Fibroblast of lung (primary cell): ENCODE data around the gene SLC4A9. TPM values are rescaled to one million over a fixed set of nuclear protein-coding genes. Genes with fewer than 3 reads are reported as not detected.

ENCODE experiments used
- DNase-seq, 2 donors: peaks; one replicate each; pipeline versions ENCODE4 v3.0.0 to v3.0.0-alpha.2; 2010; ENCODE audit warnings: low read depth in 2 of 2
- H2AFZ ChIP-seq: 2 replicates; pipeline ENCODE4 v1.5.1; 2012; ENCODE audit warnings: low read length, control low read depth, inconsistent platforms
- H3K27ac ChIP-seq: 2 replicates; pipeline ENCODE4 v1.5.1; 2011; ENCODE audit warnings: low read length, control low read depth; ENCODE audit not compliant: insufficient read depth
- H3K27me3 ChIP-seq: 2 replicates; pipeline ENCODE4 v1.5.1; 2011; ENCODE audit warnings: mild to moderate bottlenecking, low read length; ENCODE audit not compliant: control insufficient read depth, insufficient read depth
- H3K36me3 ChIP-seq: 2 replicates; pipeline ENCODE4 v1.5.1; 2011; ENCODE audit warnings: low read length; ENCODE audit not compliant: control insufficient read depth, insufficient read depth
- H3K4me1 ChIP-seq: 2 replicates; pipeline ENCODE4 v1.5.1; 2011; ENCODE audit warnings: low read length; ENCODE audit not compliant: control insufficient read depth, insufficient read depth; ENCODE audit errors: extremely low read depth
- H3K4me2 ChIP-seq: 2 replicates; pipeline ENCODE4 v1.5.1; 2011; ENCODE audit warnings: low read length, control low read depth; ENCODE audit not compliant: insufficient read depth; ENCODE audit errors: extremely low read depth
- H3K4me3 ChIP-seq, 4 experiments: fragments of 200-600 bp in 1 of 4; sonication (generic) in 1 of 4; replicated peaks in 1 of 4; 2 replicates each; pipeline ENCODE4 v1.5.1; 2011 to 2016; ENCODE audit warnings: low read length in 4 of 4, low read depth in 3 of 4, mild to moderate bottlenecking in 3 of 4, control low read depth in 2 of 4, inconsistent platforms in 1 of 4, mixed read lengths in 1 of 4; ENCODE audit not compliant: insufficient read depth in 1 of 4; ENCODE audit errors: control extremely low read depth in 1 of 4
- H3K79me2 ChIP-seq: 2 replicates; pipeline ENCODE4 v1.5.1; 2012; ENCODE audit warnings: mild to moderate bottlenecking, low read length, inconsistent platforms; ENCODE audit not compliant: control insufficient read depth, insufficient read depth
- H3K9ac ChIP-seq: 2 replicates; pipeline ENCODE4 v1.5.1; 2011; ENCODE audit warnings: mild to moderate bottlenecking, low read length, control low read depth; ENCODE audit not compliant: insufficient read depth
- H3K9me3 ChIP-seq: 2 replicates; pipeline ENCODE4 v1.5.1; 2012; ENCODE audit warnings: low read depth, low read length; ENCODE audit not compliant: control insufficient read depth, insufficient read depth
- H4K20me1 ChIP-seq: 2 replicates; pipeline ENCODE4 v1.5.1; 2011; ENCODE audit warnings: low read length; ENCODE audit not compliant: control insufficient read depth, insufficient read depth; ENCODE audit errors: extremely low read depth
- CTCF ChIP-seq, 2 donors: IDR thresholded peaks in 1 of 2; conservative IDR thresholded peaks in 1 of 2; 1 replicate in 1 of 2; 2 replicates in 1 of 2; pipeline ENCODE4 v1.5.1; 2011 to 2012; ENCODE audit warnings: low read length in 2 of 2, control low read depth in 1 of 2, inconsistent platforms in 1 of 2, low read depth in 1 of 2, mild to moderate bottlenecking in 1 of 2
- EZH2 ChIP-seq: IDR thresholded peaks from 2 replicates; pipeline ENCODE4 v1.5.1; 2012; ENCODE audit warnings: low read length, control low read depth, mild to moderate bottlenecking; ENCODE audit errors: missing control alignments
- polyA plus RNA-seq, 2 donors: library from polyadenylated mRNA; depleted of rRNA in 1 of 2; stranded (reverse) in 1 of 2; unstranded in 1 of 2; fragments of >200 nt; gene quantifications; 2 replicates each; pipeline ENCODE4 v1.2.1, GENCODE V29; 2011 to 2012; ENCODE audit warnings: missing spikeins in 1 of 2
- total RNA-seq: library from RNA; depleted of rRNA; stranded (reverse); fragments of >200 nt; gene quantifications from 2 replicates; pipeline ENCODE4 v1.2.1, GENCODE V29; 2014

The SLC4A9 gene
- total and polyA plus RNA-seq, 2 donors (not counting 1 experiment from before 2014, with no cell fraction given), result not detected

GRCh38 chr5:140322751-140323731, 37.0 kb upstream of the SLC4A9 start:
- Histone ChIP-seq H3K4me1 (peaks cover 28% of the 10 kb centered on the region), H3K9ac (peak overlapping the region; percentile 51), H3K9me3 (no peaks in the 10 kb centered on the region), H3K27ac (peak overlapping the region; percentile 81), H4K20me1 (no peaks in the 10 kb centered on the region), H2AFZ (no peak overlapping the region), H3K4me2 (peak overlapping the region; percentile 67), H3K4me3 (peak overlapping the region in 1 of 4 experiments; percentile 3), H3K27me3 (no peaks in the 10 kb centered on the region), H3K36me3 (no peaks in the 10 kb centered on the region), H3K79me2 (no peaks in the 10 kb centered on the region)
- TF ChIP-seq EZH2 (no peak), CTCF (conservative IDR thresholded peaks at IDR 0.05 in 1 of 2, IDR thresholded peaks at IDR 0.05 in 1 of 2; ENCODE audit: low read depth in 1 of 2, low read length in 2 of 2) (no peak)
- DNase-seq, result peak; percentile 74 to 98

- H2AFZ ChIP-seq, result no peak overlapping the region
- no peaks in the 10 kb centered on the region for H3K79me2 ChIP-seq
- peak overlapping the region; percentile 71 for H3K27ac ChIP-seq
- no peaks in the 10 kb centered on the region for H3K36me3 ChIP-seq
- H3K9me3 ChIP-seq, result no peaks in the 10 kb centered on the region
- peak overlapping the region; percentile 68 for H3K4me2 ChIP-seq
- no peaks in the 10 kb centered on the region for H4K20me1 ChIP-seq
- no peak overlapping the region for H3K4me3 ChIP-seq
- no peak overlapping the region for H3K9ac ChIP-seq
- DNase-seq, result peak in 1 of 2 donors; percentile 50
- peaks cover 28% of the 10 kb centered on the region for H3K4me1 ChIP-seq
- no peak for TF ChIP-seq CTCF (conservative IDR thresholded peaks at IDR 0.05 in 1 of 2, IDR thresholded peaks at IDR 0.05 in 1 of 2; ENCODE audit: low read depth in 1 of 2, low read length in 2 of 2)
- no peak for TF ChIP-seq EZH2
- H3K27me3 ChIP-seq, result no peaks in the 10 kb centered on the region
Measured at GRCh38 chr5:140324041-140324600, 35.9 kb upstream of the SLC4A9 start.

- Histone ChIP-seq H3K4me2 (peak overlapping the region; percentile 68), H3K4me1 (peaks cover 28% of the 10 kb centered on the region), H3K79me2 (no peaks in the 10 kb centered on the region), H3K4me3 (no peak overlapping the region), H3K27ac (peak overlapping the region; percentile 71), H3K27me3 (no peaks in the 10 kb centered on the region), H3K9me3 (no peaks in the 10 kb centered on the region), H4K20me1 (no peaks in the 10 kb centered on the region), H2AFZ (no peak overlapping the region), H3K36me3 (no peaks in the 10 kb centered on the region), H3K9ac (no peak overlapping the region)
- DNase-seq, result peak; percentile 67 to 98
- no peak for TF ChIP-seq CTCF (conservative IDR thresholded peaks at IDR 0.05 in 1 of 2, IDR thresholded peaks at IDR 0.05 in 1 of 2; ENCODE audit: low read depth in 1 of 2, low read length in 2 of 2)
- TF ChIP-seq EZH2, result no peak
Measured at GRCh38 chr5:140324617-140325241, 35.3 kb upstream of the SLC4A9 start.
